Neural cell (in vitro differentiated cells): ENCODE measurements around the gene LONRF3. TPM values are rescaled to one million over a fixed set of nuclear protein-coding genes. Genes with fewer than 3 reads are reported as not detected.

ENCODE experiments used
- H2AFZ ChIP-seq: fragments of 200-600, 300-800 bp; sonication (generic), shearing (Covaris generic); 2 replicates; pipeline ENCODE4 v1.6.0; 2014; ENCODE audit warnings: low read depth, mild to moderate bottlenecking, antibody characterized with exemption, low read length, moderate library complexity
- H3F3A ChIP-seq: fragments of 200-600 bp; shearing (Covaris generic); 2 replicates; pipeline ENCODE4 v1.6.1; 2016; ENCODE audit warnings: mild to moderate bottlenecking, moderate library complexity, mixed read lengths, antibody characterized with exemption, low read length; ENCODE audit not compliant: insufficient read depth, poor library complexity, severe bottlenecking
- H3K27ac ChIP-seq: fragments of 200-600, 300-800 bp; sonication (generic), shearing (Covaris generic); 2 replicates; pipeline ENCODE4 v1.5.1; 2014; ENCODE audit warnings: mild to moderate bottlenecking, low read length, moderate library complexity
- H3K27me3 ChIP-seq: fragments of 300-800, 200-600 bp; sonication (generic), shearing (Covaris generic); 2 replicates; pipeline ENCODE4 v1.6.0; 2014; ENCODE audit warnings: mild to moderate bottlenecking, low read depth, low read length, moderate library complexity; ENCODE audit not compliant: insufficient read depth
- H3K36me3 ChIP-seq: fragments of 300-800, 200-600 bp; sonication (generic), shearing (Covaris generic); 2 replicates; pipeline ENCODE4 v1.5.1; 2014; ENCODE audit warnings: mild to moderate bottlenecking, antibody characterized with exemption, low read length, moderate library complexity; ENCODE audit not compliant: insufficient read depth
- H3K4me2 ChIP-seq: fragments of 300-800, 200-600 bp; sonication (generic), shearing (Covaris generic); 2 replicates; pipeline ENCODE4 v1.6.0; 2014; ENCODE audit warnings: mild to moderate bottlenecking, low read length
- H3K4me3 ChIP-seq: fragments of 300-800, 200-600 bp; sonication (generic), shearing (Covaris generic); 2 replicates; pipeline ENCODE4 v1.5.1; 2014; ENCODE audit warnings: mild to moderate bottlenecking, low read length, moderate library complexity
- H3K79me2 ChIP-seq: fragments of 200-600 bp; shearing (Covaris generic); replicated peaks from 2 replicates; pipeline ENCODE4 v1.6.0; 2014; ENCODE audit warnings: mild to moderate bottlenecking, low read length, moderate library complexity; ENCODE audit not compliant: insufficient read depth
- H3K9ac ChIP-seq: fragments of 300-800, 200-600 bp; sonication (generic), shearing (Covaris generic); 2 replicates; pipeline ENCODE4 v1.6.1; 2016; ENCODE audit warnings: mild to moderate bottlenecking, low read length, mixed read lengths
- H3K9me2 ChIP-seq: fragments of 200-600 bp; shearing (Covaris generic); 2 replicates; pipeline ENCODE4 v1.6.1; 2016; ENCODE audit warnings: mild to moderate bottlenecking, low read length, mixed read lengths; ENCODE audit not compliant: insufficient read depth
- H3K9me3 ChIP-seq: fragments of 200-600, 300-800 bp; sonication (generic), shearing (Covaris generic); 2 replicates; pipeline ENCODE4 v1.6.1; 2016; ENCODE audit warnings: mild to moderate bottlenecking, mixed run types, low read length, moderate library complexity, mixed read lengths
- H4K20me1 ChIP-seq: fragments of 200-600 bp; shearing (Covaris generic); 2 replicates; pipeline ENCODE4 v1.6.1; 2016; ENCODE audit warnings: mild to moderate bottlenecking, mixed run types; ENCODE audit not compliant: insufficient read depth
- CTCF ChIP-seq: fragments of 450-650 bp; IDR thresholded peaks from 2 replicates; pipeline ENCODE4 v1.5.1; 2014; ENCODE audit warnings: antibody characterized with exemption, mild to moderate bottlenecking, moderate library complexity; ENCODE audit not compliant: poor library complexity, severe bottlenecking
- EP300 ChIP-seq: fragments of 450-650 bp; conservative IDR thresholded peaks from 2 replicates; pipeline ENCODE4 v1.6.1; 2014; ENCODE audit warnings: antibody characterized with exemption, mild to moderate bottlenecking, moderate library complexity; ENCODE audit not compliant: poor library complexity, severe bottlenecking
- EZH2 ChIP-seq: fragments of 200-600, 300-800 bp; shearing (Covaris generic), sonication (generic); IDR thresholded peaks from 2 replicates; pipeline ENCODE4 v1.6.1; 2014; ENCODE audit warnings: antibody characterized with exemption, low read length, borderline replicate concordance, mild to moderate bottlenecking; ENCODE audit not compliant: insufficient read depth, poor library complexity, severe bottlenecking
- MXI1 ChIP-seq: fragments of 450-650 bp; conservative IDR thresholded peaks from 2 replicates; pipeline ENCODE4 v1.6.1; 2014; ENCODE audit warnings: antibody characterized with exemption, mild to moderate bottlenecking; ENCODE audit not compliant: poor library complexity, severe bottlenecking
- POLR2AphosphoS5 ChIP-seq: IDR thresholded peaks from 2 replicates; pipeline ENCODE4 v1.6.1; 2012
- RAD21 ChIP-seq: fragments of 450-650 bp; conservative IDR thresholded peaks from 2 replicates; pipeline ENCODE4 v1.6.1; 2014; ENCODE audit warnings: antibody characterized with exemption, mild to moderate bottlenecking, moderate library complexity
- REST ChIP-seq: IDR thresholded peaks from 2 replicates; pipeline ENCODE4 v1.6.1; 2012; ENCODE audit warnings: borderline replicate concordance
- SMC3 ChIP-seq: fragments of 450-650 bp; conservative IDR thresholded peaks from 2 replicates; pipeline ENCODE4 v1.6.1; 2014; ENCODE audit warnings: antibody characterized with exemption, mild to moderate bottlenecking, moderate library complexity; ENCODE audit not compliant: poor library complexity
- TAF1 ChIP-seq: IDR thresholded peaks from 2 replicates; pipeline ENCODE4 v1.6.1; 2012; ENCODE audit warnings: low read depth
- polyA plus RNA-seq: library from polyadenylated mRNA; depleted of rRNA; stranded (reverse); fragments of >200 nt; gene quantifications from 2 replicates; pipeline ENCODE4 v1.2.3, GENCODE V29; 2014

Gene LONRF3
- polyA plus RNA-seq, 1 donor from 2014 or later: 0.41 TPM

GRCh38 chrX:119041175-119041574 lies 66.8 kb downstream of the LONRF3 start:
- TF ChIP-seq REST (no peak), POLR2AphosphoS5 (no peak), RAD21 (no peak), TAF1 (no peak), EZH2 (no peak)
- H3K36me3 ChIP-seq: no peaks in the 10 kb centered on the region
- no peaks in the 10 kb centered on the region for H3K9me3 ChIP-seq
- no peaks in the 10 kb centered on the region for H3K27me3 ChIP-seq
- H2AFZ ChIP-seq: no peak overlapping the region
- H3K4me2 ChIP-seq: no peak overlapping the region
- H3K4me3 ChIP-seq: no peak overlapping the region
- H3F3A ChIP-seq: no peaks in the 10 kb centered on the region
- H3K9ac ChIP-seq: no peak overlapping the region
- H3K27ac ChIP-seq: no peak overlapping the region
- H3K9me2 ChIP-seq: no peaks in the 10 kb centered on the region
- no peaks in the 10 kb centered on the region for H3K79me2 ChIP-seq
- H4K20me1 ChIP-seq: no peaks in the 10 kb centered on the region

GRCh38 chrX:119042040-119042439 lies 67.6 kb downstream of the LONRF3 start:
- H3K27me3 ChIP-seq: no peaks in the 10 kb centered on the region

More at GRCh38 chrX:119042040-119042439, 67.6 kb downstream of the LONRF3 start:
- H3K9me3 ChIP-seq: no peaks in the 10 kb centered on the region
- no peak overlapping the region for H3K27ac ChIP-seq
- no peaks in the 10 kb centered on the region for H3F3A ChIP-seq
- no peaks in the 10 kb centered on the region for H3K36me3 ChIP-seq
- H3K79me2 ChIP-seq: no peaks in the 10 kb centered on the region
- H3K4me2 ChIP-seq: no peak overlapping the region
- H2AFZ ChIP-seq: no peak overlapping the region
- no peaks in the 10 kb centered on the region for H3K9me2 ChIP-seq
- no peak overlapping the region for H3K9ac ChIP-seq
- H4K20me1 ChIP-seq: no peaks in the 10 kb centered on the region
- H3K4me3 ChIP-seq: no peak overlapping the region
- TF ChIP-seq POLR2AphosphoS5: no peak
- TF ChIP-seq EP300: no peak
- no peak for TF ChIP-seq REST
- no peak for TF ChIP-seq MXI1
- TF ChIP-seq CTCF: no peak
- no peak for TF ChIP-seq EZH2
- no peak for TF ChIP-seq SMC3
- no peak for TF ChIP-seq RAD21
- TF ChIP-seq TAF1: no peak
